C4-2B (cell line): Measurements from ENCODE around the gene LRMDA.

ENCODE experiments used
- ZFX ChIP-seq: fragments of 450-650 bp; IDR thresholded peaks from 2 replicates; pipeline ENCODE4 v1.6.1; 2017
- TF ChIP-seq, protein P1 (sequence below): fragments of 450-650 bp; conservative IDR thresholded peaks from 2 replicates; pipeline ENCODE4 v1.5.1; 2017; ENCODE audit warnings: mild to moderate bottlenecking

DNA sequence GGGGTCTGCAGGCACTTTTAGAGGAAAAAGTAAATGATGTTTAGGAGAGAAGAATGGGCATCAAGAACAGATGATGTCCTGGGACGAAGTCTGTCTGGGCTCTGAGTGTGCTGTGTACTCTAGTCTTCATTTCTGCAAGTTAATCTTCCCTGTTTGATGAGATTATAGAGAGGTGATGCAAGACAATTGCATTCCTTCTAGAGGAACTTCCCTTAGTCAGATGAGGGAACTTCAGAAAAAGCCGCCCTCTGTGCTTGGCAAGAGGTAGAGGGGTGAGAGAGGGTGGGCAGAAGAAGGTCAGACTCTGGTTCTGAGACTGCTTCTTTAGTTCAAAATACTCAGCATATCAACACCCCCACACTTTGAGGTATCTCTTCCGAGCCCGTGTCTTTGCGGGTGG, 797.9 kb downstream of the LRMDA start:
- TF ChIP-seq, protein P1, sequence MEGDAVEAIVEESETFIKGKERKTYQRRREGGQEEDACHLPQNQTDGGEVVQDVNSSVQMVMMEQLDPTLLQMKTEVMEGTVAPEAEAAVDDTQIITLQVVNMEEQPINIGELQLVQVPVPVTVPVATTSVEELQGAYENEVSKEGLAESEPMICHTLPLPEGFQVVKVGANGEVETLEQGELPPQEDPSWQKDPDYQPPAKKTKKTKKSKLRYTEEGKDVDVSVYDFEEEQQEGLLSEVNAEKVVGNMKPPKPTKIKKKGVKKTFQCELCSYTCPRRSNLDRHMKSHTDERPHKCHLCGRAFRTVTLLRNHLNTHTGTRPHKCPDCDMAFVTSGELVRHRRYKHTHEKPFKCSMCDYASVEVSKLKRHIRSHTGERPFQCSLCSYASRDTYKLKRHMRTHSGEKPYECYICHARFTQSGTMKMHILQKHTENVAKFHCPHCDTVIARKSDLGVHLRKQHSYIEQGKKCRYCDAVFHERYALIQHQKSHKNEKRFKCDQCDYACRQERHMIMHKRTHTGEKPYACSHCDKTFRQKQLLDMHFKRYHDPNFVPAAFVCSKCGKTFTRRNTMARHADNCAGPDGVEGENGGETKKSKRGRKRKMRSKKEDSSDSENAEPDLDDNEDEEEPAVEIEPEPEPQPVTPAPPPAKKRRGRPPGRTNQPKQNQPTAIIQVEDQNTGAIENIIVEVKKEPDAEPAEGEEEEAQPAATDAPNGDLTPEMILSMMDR = no peak
- no peak for TF ChIP-seq ZFX
